Chondrocyte (in vitro differentiated cells): Measurements from ENCODE around the gene SAMHD1. TPM values are rescaled to one million over a fixed set of nuclear protein-coding genes. Genes with fewer than 3 reads are reported as not detected.

ENCODE experiments used
- DNase-seq: peaks from one replicate; pipeline ENCODE4 v3.0.0; 2021; ENCODE audit warnings: mixed read lengths, low spot score
- H3K27ac Mint-ChIP-seq: one replicate; pipeline ENCODE4 v1.8.0; 2021; ENCODE audit warnings: mild to moderate bottlenecking, moderate library complexity, mixed read lengths; ENCODE audit not compliant: unreplicated experiment
- H3K27me3 Mint-ChIP-seq: 2 replicates; pipeline ENCODE4 v1.8.0; 2021; ENCODE audit warnings: low read depth, mixed read lengths
- H3K36me3 Mint-ChIP-seq: 2 replicates; pipeline ENCODE4 v1.8.0; 2021; ENCODE audit warnings: low read depth, mixed read lengths
- H3K4me1 Mint-ChIP-seq: 2 replicates; pipeline ENCODE4 v1.8.0; 2021; ENCODE audit warnings: low read depth, mild to moderate bottlenecking, mixed read lengths
- H3K4me3 Mint-ChIP-seq: one replicate; pipeline ENCODE4 v1.8.0; 2021; ENCODE audit warnings: mild to moderate bottlenecking, moderate library complexity, mixed read lengths; ENCODE audit not compliant: unreplicated experiment
- H3K9me3 Mint-ChIP-seq: 2 replicates; pipeline ENCODE4 v1.8.0; 2021; ENCODE audit warnings: low read depth, mixed read lengths
- CTCF ChIP-seq: fragments of 200-600 bp; sonication (generic); IDR thresholded peaks from 2 replicates; pipeline ENCODE4 v1.5.0; 2021; ENCODE audit warnings: antibody characterized with exemption, mild to moderate bottlenecking, moderate library complexity
- total RNA-seq: library from RNA; stranded (reverse); gene quantifications from 3 replicates; pipeline ENCODE4 v1.2.1, GENCODE V29; 2021

The SAMHD1 gene
- total RNA-seq, 1 donor from 2014 or later, result 17.3 TPM

GRCh38 chr20:36865076-36865860 lies 86.2 kb downstream of the SAMHD1 start:
- TF ChIP-seq CTCF, result no peak
- no peak overlapping the region for H3K27ac Mint-ChIP-seq
- no peaks in the 10 kb centered on the region for H3K9me3 Mint-ChIP-seq
- peak overlapping the region; percentile 71 for H3K4me3 Mint-ChIP-seq
- H3K4me1 Mint-ChIP-seq, result peaks cover 18% of the 10 kb centered on the region
- H3K36me3 Mint-ChIP-seq, result no peaks in the 10 kb centered on the region
- no peak for DNase-seq
- H3K27me3 Mint-ChIP-seq, result no peaks in the 10 kb centered on the region

- no peak for TF ChIP-seq CTCF
These were observed 88.4 kb downstream of the SAMHD1 start for GRCh38 chr20:36862857-36863668.

GRCh38 chr20:36861875-36862801 lies 89.4 kb downstream of the SAMHD1 start:
- no peaks in the 10 kb centered on the region for H3K9me3 Mint-ChIP-seq
- no peaks in the 10 kb centered on the region for H3K27me3 Mint-ChIP-seq
- peaks cover 48% of the 10 kb centered on the region for H3K4me1 Mint-ChIP-seq
- DNase-seq, result no peak
- H3K4me3 Mint-ChIP-seq, result peak overlapping the region; percentile 75
- no peaks in the 10 kb centered on the region for H3K36me3 Mint-ChIP-seq
- H3K27ac Mint-ChIP-seq, result peak overlapping the region; percentile 67
- TF ChIP-seq CTCF, result no peak

More at GRCh38 chr20:36862857-36863668, 88.4 kb downstream of the SAMHD1 start:
- H3K27ac Mint-ChIP-seq, result no peak overlapping the region
- H3K9me3 Mint-ChIP-seq, result no peaks in the 10 kb centered on the region
- no peak overlapping the region for H3K4me3 Mint-ChIP-seq
- H3K4me1 Mint-ChIP-seq, result peaks cover 39% of the 10 kb centered on the region
- H3K27me3 Mint-ChIP-seq, result no peaks in the 10 kb centered on the region
- H3K36me3 Mint-ChIP-seq, result no peaks in the 10 kb centered on the region
- no peak for DNase-seq

- Mint-ChIP-seq H3K36me3 (no peaks in the 10 kb centered on the region), H3K27me3 (no peaks in the 10 kb centered on the region), H3K4me1 (peaks cover 54% of the 10 kb centered on the region), H3K9me3 (no peaks in the 10 kb centered on the region), H3K4me3 (peak overlapping the region; percentile 75), H3K27ac (peak overlapping the region; percentile 67)
- DNase-seq, result no peak
- TF ChIP-seq CTCF, result no peak
These were observed 90.0 kb downstream of the SAMHD1 start for GRCh38 chr20:36861625-36861874.
